HG03108 (cell line): Measurements from ENCODE around the gene C6orf47.
"Not testable (repeated sequence)": the region's sequence is repeated elsewhere in the genome, so short reads cannot be mapped to it uniquely, and the experiment has no call there.

ENCODE experiments used
- ATAC-seq: cut with Tn5 transposase; IDR thresholded peaks from one replicate; pipeline ENCODE4 v1.9.1; 2021; ENCODE audit warnings: moderate library complexity; ENCODE audit not compliant: unreplicated experiment

The C6orf47 gene, protein sequence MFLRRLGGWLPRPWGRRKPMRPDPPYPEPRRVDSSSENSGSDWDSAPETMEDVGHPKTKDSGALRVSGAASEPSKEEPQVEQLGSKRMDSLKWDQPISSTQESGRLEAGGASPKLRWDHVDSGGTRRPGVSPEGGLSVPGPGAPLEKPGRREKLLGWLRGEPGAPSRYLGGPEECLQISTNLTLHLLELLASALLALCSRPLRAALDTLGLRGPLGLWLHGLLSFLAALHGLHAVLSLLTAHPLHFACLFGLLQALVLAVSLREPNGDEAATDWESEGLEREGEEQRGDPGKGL

DNA sequence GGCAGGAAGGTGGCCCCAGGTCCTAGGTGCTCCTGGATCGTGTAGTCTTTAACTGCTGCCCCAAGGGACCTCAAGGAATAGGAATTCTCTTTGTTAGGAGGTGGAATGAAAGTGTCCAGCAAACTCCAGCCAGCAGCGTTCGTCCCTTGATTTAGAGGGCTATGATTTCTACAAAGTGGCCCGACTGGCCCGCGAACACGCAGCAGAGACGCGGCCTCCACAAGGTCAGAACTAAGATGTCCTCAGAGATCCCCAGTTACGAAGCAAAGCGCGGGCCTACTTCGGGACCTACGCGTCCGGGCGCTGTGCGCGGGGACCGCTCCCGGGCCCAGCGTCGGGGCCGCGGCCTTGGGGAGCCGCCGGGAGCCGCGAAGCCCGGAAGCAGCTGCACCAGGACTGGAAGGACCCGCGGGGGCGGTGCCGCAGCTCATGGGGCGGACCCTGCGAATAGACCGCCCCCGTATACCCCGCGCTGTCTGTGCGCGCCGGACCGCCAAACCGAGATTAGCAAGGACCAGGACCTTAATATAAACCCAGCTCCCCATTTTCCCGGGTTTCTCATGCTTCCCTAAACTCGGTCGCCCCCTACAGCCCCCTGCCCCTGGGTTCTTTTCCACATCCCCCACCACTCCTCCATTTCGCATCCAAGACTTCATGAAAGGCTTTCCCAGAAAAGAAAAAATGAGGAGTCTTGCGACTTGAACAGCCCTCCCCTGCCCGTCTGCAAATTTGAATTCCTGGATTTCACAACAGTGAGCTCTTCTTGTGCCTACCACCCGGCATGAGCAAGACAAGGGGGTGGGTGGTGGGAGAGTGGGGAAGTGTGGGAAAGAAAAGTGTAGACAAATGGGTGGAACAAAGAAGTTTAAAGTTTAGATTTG lies at the start of gene C6orf47:
Gene C6orf47, minus strand, starts transcription at position 398 of the 881 bp plus-strand sequence. CDS start 831 bp downstream, outside the sequence.
- peak; percentile 48 for ATAC-seq

DNA sequence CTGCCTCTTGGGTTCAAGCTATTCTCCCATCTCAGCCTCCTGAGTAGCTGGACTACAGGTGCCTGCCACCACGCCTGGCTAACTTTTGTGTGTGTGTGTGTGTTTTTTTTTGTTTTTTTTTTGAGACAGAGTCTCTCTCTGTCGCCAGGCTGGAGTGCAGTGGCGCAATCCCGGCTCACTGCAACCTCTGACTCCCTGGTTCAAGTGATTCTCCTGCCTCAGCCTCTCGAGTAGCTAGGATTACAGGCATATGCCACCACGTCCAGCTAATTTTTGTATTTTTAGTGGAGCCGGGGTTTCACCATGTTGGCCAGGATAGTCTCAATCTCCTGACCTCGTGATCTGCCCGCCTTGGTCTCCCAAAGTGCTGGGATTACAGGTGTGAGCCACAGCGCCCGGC lies 48.6 kb upstream of the C6orf47 start:
- not testable (repeated sequence) for ATAC-seq

DNA sequence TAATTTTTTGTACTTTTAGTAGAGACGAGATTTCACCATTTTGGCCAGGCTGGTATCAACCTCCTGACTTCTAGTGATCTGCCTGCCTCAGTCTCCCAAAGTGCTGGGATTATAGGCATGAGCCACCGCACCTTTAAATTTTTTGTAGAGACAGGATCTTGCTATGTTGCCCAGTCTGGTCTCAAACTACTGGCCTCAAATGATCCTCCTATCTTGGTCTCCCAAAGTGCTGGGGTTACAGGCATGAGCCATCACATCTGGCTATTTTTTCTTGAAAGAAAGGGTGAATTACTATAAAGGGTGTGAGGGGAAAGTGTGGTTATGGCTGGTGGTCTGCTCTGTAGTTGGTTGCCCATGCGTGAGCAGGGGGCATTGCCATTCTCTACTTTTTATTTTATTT lies 47.6 kb upstream of the C6orf47 start:
- ATAC-seq, result no peak

DNA sequence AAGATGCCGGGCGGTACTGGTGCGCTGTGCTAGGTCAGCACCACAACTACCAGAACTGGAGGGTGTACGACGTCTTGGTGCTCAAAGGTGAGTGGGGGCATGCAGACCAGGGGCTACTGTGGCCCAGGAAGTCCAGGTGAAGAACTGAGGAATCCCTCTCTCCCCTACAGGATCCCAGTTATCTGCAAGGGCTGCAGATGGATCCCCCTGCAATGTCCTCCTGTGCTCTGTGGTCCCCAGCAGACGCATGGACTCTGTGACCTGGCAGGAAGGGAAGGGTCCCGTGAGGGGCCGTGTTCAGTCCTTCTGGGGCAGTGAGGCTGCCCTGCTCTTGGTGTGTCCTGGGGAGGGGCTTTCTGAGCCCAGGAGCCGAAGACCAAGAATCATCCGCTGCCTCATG lies 47.1 kb upstream of the C6orf47 start:
- no peak for ATAC-seq

DNA sequence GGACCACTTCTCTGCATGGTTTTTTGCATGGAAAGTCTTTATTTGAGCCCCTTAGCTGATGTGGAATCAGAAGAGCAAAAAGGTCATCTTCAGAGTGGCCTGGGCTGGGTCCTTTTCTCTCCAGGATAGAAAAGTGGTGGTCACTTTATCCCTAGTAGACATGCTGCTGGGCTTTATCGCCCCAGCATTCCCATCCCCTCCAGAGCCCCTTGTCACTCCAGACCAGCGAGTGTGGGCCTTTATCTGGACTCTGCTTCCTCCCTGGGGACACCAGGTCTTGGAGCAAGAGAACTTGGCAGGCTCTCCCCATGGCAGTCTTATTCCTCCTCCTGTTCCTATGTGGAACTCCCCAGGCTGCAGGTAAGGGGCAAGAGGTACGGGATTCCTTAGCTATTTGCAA lies 46.0 kb upstream of the C6orf47 start, which contains the start of gene LY6G6F:
Gene LY6G6F, plus strand, starts transcription at position 268 of the 400 bp plus-strand sequence. Its CDS starts 41 bp downstream, at position 309.
- ATAC-seq, result no peak

DNA sequence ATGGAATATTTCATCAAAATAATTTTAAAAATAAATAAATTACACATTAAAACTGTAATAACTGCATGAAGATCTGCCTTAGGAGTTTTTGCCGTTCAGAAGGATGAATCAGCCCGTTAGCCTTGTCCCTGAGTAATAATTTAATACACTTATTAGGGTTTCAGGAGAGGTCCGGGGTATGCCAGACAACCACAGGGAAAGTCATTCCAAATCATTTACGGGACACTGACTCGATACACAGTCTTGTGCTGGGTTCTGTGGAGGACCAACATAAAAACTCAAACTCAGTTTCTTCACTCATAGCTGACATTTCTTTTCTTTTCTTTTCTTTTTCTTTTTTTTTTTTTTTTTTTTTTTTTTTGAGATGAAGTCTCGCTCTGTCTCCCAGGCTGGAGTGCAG lies 45.4 kb upstream of the C6orf47 start:
- ATAC-seq, result no peak

DNA sequence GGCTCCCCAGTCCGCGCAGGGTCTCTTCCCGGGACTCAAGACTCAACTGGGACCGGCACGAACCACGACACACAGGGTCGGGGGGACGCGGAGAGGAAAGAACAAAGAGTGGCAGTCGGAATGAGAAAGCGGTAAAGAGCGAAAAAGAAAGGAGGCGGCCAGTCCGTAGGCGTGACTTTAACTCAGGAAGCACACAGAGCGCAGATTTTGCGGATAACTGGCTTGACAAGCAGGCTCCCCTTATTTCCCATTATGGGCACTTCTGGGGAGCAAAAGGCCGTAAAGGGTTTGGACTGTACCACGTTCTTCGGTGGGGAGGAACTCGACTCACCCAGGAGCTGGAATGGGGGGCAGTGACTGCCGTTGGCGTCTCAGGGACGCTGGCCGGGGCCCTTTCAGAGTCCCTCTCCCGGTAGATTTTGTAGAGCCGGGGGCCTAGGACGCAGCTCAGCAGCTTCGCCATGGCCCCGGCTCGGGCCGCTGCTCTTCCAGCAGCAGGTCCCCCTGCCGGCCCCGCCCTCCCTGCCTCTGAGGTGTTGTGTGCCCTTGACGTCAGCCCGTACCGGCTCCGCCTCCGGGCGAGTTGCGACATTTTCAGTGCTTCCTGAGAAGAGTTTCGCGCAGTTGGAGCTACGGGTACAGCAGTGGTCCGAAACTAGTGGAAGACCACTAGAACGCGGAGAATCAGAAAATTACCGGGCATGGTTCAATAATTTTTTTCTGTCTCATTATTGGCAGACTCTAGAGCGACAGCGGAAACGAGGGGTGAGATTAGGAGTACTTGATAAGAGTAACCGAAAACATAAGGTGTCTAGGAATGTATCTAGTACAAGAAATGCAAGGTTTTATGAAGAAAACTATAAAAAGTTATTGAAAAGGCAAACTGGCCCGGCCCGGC lies 42.5 kb upstream of the C6orf47 start, which contains the start of gene ABHD16A:
Gene ABHD16A, minus strand, starts transcription at position 506 of the 898 bp plus-strand sequence. Its CDS starts 43 bp downstream, at position 463.
- ATAC-seq, result peak; percentile 84

DNA sequence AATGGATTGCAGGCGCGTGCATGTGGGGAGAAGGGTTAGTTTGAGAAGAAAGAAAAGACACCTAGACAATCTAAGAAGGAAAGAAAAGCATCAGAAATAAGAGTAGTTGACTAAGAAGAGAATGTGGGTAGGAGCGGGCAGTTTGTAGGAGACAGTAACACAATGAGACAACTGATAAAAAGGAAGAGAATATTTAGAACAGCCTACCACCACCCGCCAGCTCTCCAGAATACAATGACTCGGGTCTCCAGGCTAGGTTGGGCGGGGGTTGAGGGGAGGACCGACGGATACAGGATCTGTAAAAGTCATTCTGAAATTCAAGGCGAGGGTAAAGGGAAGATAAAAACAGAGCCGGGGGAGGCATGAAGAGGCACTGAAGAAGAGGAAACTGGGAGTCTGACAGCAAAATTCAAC lies 41.8 kb upstream of the C6orf47 start:
- no peak for ATAC-seq

DNA sequence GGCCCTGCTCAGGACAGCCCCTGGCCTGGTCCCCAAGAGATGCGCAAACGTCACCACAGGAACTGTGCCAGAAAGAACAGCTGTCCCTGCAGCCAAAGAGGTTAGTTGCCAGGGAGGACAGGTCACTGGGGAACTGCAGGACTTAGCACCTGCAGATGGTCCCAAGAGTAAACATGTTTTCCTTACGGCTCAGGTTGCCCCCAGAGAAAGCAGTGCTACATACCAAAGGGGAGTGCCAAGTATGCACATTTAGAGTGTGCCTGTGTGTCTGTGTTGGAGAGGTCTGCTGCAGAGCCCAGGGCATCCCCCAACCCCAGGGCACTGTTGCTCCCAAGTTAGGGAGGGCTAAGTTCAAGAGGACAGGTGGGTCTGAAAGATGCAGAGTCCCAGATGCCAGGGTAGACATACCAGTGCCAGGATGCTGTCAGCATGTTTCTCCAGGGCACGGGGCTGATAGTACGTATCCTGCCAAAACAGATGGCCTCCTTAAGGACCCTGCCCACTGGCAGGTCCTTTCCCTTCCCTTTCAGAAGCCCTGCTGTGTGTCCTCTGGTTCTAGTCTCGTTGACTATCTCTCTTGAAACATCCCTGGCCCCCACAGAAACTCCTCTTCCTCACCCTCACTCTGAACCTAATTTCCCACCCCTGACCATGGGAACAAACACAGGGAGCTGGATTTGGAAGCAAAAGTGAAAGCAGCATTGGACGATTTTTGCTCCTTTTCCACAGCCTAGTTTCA lies 41.3 kb upstream of the C6orf47 start:
- no peak for ATAC-seq

DNA sequence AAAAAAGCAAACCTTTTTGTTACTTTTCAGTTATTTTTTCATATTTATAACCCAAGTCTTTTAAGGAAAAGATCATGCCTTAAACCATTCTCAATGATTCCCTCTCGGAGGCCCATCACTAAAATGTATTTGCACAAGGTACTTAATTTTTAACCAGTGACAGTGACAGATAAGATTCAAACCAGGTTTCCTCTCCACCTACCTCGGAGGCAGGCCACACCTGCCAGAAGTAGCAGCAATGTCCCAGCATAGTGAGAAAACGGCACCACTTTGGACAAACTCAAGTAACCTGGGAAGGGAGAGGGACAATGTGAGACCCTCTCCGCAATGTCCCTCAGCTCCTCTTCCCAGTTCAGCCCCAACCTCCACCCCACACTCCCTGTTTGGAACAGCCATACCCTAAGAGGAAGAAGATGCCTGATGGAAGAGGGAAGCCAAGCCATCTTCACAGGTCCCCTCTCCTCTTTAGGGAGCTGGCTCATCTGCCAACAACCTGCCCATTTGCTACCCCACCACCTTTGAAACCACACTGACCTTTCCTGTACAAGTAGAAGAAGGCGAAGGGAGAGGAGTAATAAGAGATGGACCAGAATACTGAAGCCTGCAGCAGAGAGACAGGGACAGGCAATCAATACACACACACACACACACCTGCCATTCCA lies 40.3 kb upstream of the C6orf47 start:
- no peak for ATAC-seq

DNA sequence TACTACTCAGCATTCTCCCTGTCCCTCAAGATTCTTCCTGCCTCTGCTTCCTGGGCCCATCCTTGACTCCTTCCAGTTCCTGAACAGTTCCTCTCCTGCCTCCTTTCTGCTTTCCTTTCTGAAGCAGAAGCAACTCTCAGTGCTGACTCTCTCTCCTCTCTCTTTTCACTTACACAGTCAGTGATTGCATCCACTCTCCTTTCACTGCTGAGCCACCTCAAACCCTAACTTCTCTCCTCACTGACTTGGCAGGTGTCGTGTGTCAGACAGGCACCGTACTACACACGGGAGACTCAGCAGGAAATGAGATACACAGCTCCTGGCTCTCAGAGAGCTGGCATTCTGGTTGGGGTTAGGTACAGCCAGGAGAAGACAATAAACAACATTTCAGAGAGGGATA lies 37.0 kb upstream of the C6orf47 start:
- no peak for ATAC-seq

DNA sequence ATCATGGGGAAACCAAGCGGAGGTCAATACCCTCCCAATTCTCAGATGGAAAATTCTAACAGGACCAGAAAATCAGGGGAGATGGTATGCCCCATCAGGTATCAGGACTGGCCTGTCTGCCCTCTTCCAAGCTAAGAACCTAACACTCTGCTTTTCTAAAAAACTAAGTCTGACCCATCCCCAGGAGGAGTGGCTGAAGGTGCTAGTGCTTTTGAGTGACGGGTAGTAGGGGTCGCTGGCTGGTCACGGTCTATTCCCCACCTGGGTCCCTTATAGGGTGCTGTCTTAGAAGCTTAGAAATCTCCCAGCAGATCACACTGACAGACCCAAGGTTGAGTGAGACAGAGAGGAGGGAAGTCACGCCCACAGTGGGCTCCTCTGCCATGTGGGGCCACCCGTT lies 33.0 kb upstream of the C6orf47 start:
- no peak for ATAC-seq

DNA sequence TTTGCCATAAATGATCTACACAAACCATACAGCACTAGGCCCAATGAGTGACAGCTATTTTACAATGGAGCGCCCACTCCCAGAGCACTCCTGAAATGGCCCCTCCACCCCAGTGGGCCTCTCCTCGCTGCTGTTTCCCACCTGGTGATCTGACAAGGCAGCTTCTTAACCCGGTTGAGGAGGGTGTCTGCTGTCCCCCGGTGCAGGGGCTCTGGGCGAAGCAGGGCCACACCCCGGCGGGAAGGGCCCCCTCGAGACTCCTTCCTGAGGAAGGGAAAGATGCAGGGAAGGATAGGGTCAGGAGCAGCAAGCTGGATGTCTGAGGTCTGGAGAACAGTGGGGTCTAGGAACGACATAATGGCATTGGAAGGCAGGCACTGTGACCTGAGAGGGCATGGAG lies 32.3 kb upstream of the C6orf47 start:
- no peak for ATAC-seq

DNA sequence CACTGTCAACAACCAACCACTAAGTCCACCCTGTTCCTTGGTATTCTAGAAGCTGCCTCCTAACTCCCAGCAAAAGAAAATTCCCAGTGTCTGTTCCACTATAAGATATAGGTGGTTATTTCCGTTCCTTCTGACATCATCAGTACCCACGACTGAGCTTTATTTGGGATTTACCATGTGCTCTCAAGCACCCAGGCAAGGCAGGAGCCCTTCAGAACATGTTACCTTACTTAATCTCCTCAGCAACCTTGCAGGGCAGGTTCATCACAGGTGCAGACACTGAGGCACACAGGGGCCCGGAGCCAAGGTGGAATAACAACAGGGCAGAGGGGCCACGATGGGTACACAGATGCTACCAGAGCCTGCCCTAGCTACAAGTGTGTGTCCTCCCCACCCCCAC lies 31.8 kb upstream of the C6orf47 start:
- no peak for ATAC-seq

DNA sequence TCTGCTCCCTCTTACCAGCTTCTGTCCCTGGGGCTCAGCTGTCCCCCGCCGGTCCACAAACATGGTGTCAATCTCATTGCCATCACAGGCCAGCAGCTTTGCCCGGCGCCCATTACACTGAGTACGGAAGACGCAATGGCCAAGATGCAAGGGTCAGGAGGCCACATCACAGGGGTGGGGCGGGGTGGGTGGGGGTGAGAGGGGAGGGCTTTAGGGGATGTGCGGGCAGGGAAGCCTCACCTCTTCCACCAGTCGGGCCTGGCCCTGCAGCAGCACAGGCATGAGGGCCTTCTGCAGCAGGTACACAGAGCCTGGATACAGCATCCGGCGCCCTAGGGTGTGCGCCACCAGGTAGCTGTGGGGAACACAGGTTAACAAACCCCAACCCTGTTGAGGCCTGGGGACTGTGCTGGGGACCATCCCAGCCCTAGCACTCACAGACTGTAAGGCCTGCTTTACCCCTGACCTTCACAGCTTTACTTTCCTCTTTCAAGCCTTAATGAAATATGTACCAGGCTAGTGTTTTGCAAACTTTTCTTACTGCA lies 31.1 kb upstream of the C6orf47 start:
- no peak for ATAC-seq

DNA sequence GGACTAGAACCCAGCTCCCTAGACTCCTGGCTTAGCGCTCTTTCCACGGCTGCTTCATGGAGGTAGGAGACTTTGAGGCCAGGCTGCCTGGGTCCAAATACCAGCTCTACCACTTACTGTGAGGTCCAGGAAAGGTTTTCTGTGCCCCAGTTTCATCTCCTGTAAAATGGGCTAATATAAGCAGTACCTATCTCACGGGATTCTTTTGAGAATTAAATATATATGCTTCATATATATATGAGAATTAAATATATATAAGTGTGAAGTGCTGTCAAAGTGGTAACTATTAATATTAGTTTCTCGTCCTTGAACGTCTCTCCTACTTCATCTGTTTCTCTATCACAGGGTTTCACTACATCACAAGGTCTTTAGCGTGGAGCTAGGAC lies 30.5 kb upstream of the C6orf47 start:
- no peak for ATAC-seq

DNA sequence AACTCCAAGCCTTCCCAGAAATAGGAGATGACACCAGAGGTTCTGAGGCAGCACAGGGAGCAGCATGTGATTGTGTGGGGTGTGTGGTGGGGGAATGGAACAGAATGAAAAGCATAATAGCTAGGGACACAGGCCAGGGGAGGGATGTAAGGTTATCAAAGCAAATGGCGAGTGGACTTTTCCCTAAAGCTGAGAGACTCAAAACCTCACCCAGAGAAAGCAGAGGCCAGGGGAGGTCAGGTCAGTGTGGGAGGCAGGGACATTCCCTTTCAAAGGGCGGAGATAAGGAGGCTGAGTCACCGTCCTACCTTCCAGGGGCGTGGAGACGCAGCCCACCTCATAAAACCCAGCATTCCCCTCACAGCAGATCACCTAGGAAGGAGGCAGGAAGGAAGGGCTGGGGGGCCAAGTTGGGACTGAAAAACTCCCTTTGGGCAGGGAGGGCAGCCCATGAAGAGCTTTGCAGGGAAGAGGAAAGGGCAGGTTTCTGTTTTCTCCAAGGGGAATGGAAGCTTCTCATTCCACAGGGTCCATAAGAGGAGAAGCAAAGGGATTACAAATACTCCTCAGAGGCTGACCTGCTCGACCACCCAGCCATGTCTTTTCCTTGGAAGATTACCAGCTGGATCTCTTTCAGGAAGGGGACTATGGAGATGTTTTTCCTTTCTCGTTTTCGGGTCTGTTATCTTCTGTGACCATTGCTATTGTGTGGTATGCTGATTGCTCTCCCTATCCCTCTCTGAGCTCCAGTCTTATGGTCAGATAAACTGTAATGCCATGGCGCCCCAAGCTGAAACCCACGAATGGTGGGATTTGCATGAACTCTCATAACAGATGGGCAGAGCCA lies 29.9 kb upstream of the C6orf47 start:
- ATAC-seq, result no peak

DNA sequence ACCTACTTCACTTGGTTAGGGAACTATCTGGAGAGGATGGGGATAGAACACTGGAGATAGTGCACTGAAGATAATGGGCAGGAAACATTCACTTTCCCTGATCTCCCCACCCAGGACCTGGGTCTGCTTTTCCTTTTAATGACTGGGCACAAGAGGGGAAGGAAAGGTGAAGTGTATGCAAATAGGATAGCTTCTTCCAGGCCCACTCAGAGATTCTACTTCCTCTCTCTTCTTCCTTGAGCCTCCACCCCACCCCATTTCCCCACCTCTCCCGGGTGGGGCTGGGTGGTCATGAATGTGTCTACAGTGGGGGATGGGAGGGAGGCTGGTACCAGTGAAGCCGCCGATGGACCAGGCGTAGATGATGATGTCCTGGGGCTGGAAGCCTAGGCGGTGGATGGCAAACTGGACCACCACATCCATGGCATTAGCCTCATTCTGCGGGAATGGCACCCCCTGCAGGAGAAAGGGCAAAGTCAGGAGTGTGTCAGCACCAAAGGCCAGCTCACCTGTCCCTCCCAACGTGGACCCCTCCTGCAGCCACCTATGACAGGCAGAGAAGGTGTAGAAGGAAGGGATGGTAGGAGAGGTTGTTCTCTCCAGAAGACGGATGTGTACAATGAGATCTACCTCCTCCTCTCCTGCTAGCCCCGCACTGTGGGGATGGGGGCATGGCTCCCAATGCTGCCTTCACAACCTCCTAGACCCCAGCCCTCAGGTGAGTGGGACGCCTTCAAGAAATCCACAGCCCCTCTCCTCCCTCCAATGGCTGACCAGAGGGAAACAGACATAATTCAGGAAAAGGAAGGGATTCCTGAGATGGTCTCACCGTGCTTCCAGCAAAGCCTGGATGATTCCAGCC lies 28.9 kb upstream of the C6orf47 start:
- no peak for ATAC-seq
